SU-DHL-6 (cell line): ENCODE measurements around the gene CNTN5.
"Not testable (repeated sequence)": the region's sequence is repeated elsewhere in the genome, so short reads cannot be mapped to it uniquely, and the experiment has no call there.

Source experiments
- H2AFZ ChIP-seq: fragments of 200-600 bp; sonication (generic); 2 replicates; pipeline ENCODE4 v1.6.1; 2014; ENCODE audit warnings: low read depth, mild to moderate bottlenecking, moderate library complexity, mixed read lengths, antibody characterized with exemption, low read length; ENCODE audit not compliant: severe bottlenecking
- H3F3A ChIP-seq: fragments of 200-600 bp; shearing (Covaris generic); 2 replicates; pipeline ENCODE4 v1.6.0; 2016; ENCODE audit warnings: antibody characterized with exemption, mild to moderate bottlenecking; ENCODE audit not compliant: insufficient read depth
- H3K27ac ChIP-seq: fragments of 200-600 bp; sonication (generic); 2 replicates; pipeline ENCODE4 v1.5.1; 2016; ENCODE audit warnings: low read depth, mild to moderate bottlenecking, low read length, moderate library complexity, mixed read lengths
- H3K27me3 ChIP-seq: fragments of 200-600 bp; sonication (generic), shearing (Covaris generic); 2 replicates; pipeline ENCODE4 v1.6.0; 2014; ENCODE audit warnings: mild to moderate bottlenecking, low read length
- H3K36me3 ChIP-seq: fragments of 200-600 bp; sonication (generic); 2 replicates; pipeline ENCODE4 v1.6.1; 2014; ENCODE audit warnings: mild to moderate bottlenecking, low read length, mixed read lengths
- H3K4me2 ChIP-seq: fragments of 300-600, 200-600 bp; shearing (Covaris generic), sonication (generic); 2 replicates; pipeline ENCODE4 v1.6.0; 2014; ENCODE audit warnings: low read length, low read depth, mild to moderate bottlenecking; ENCODE audit not compliant: poor library complexity, severe bottlenecking
- H3K4me3 ChIP-seq: fragments of 200-600 bp; sonication (generic); 2 replicates; pipeline ENCODE4 v1.5.1; 2014; ENCODE audit warnings: antibody characterized with exemption, low read length, mild to moderate bottlenecking, mixed read lengths; ENCODE audit not compliant: insufficient read depth, poor library complexity, severe bottlenecking
- H3K79me2 ChIP-seq: fragments of 200-600 bp; sonication (generic); 2 replicates; pipeline ENCODE4 v1.6.1; 2014; ENCODE audit warnings: mild to moderate bottlenecking, low read length, moderate library complexity; ENCODE audit not compliant: insufficient read depth
- H3K9ac ChIP-seq: fragments of 200-600 bp; sonication (generic); 2 replicates; pipeline ENCODE4 v1.7.0; 2014; ENCODE audit warnings: mild to moderate bottlenecking, low read length
- H3K9me2 ChIP-seq: fragments of 200-600 bp; sonication (generic); replicated peaks from 2 replicates; pipeline ENCODE4 v1.6.1; 2014; ENCODE audit warnings: low read length; ENCODE audit not compliant: insufficient read depth
- H3K9me3 ChIP-seq: fragments of 200-600 bp; sonication (generic); 2 replicates; pipeline ENCODE4 v1.6.1; 2014; ENCODE audit warnings: low read length, mixed read lengths; ENCODE audit not compliant: insufficient read depth
- H4K20me1 ChIP-seq: fragments of 200-600 bp; sonication (generic); 2 replicates; pipeline ENCODE4 v1.6.1; 2014; ENCODE audit warnings: low read depth, mild to moderate bottlenecking, antibody characterized with exemption, low read length, moderate library complexity, mixed read lengths
- CTCF ChIP-seq: fragments of 200-600 bp; sonication (generic); IDR thresholded peaks from one replicate; pipeline ENCODE4 v1.5.1; 2017; ENCODE audit warnings: antibody characterized with exemption, mild to moderate bottlenecking, low read length, moderate library complexity; ENCODE audit not compliant: insufficient read depth, poor library complexity, severe bottlenecking
- EZH2phosphoT487 ChIP-seq: fragments of 200-600 bp; sonication (generic), shearing (Covaris generic); conservative IDR thresholded peaks from 2 replicates; pipeline ENCODE4 v1.6.1; 2018; ENCODE audit warnings: mild to moderate bottlenecking, antibody characterized with exemption, low read length, moderate library complexity, mixed read lengths

Gene CNTN5

GRCh38 chr11:99814738-99815137, 794.0 kb downstream of the CNTN5 start:
- Histone ChIP-seq H3K27me3 (no peaks in the 10 kb centered on the region), H3K9ac (no peak overlapping the region), H3F3A (no peaks in the 10 kb centered on the region), H3K9me2 (no peaks in the 10 kb centered on the region), H3K4me3 (no peak overlapping the region), H3K4me2 (no peak overlapping the region), H4K20me1 (no peaks in the 10 kb centered on the region), H3K79me2 (no peaks in the 10 kb centered on the region), H3K36me3 (no peaks in the 10 kb centered on the region), H3K9me3 (no peaks in the 10 kb centered on the region), H2AFZ (no peak overlapping the region), H3K27ac (no peak overlapping the region)
- TF ChIP-seq EZH2phosphoT487 (no peak), CTCF (no peak)

- TF ChIP-seq CTCF (no peak), EZH2phosphoT487 (no peak)
Measured at GRCh38 chr11:99818991-99819390, 798.2 kb downstream of the CNTN5 start.

GRCh38 chr11:99822846-99823565, 802.3 kb downstream of the CNTN5 start:
- Histone ChIP-seq H3F3A (no peaks in the 10 kb centered on the region), H2AFZ (no peak overlapping the region), H3K36me3 (no peaks in the 10 kb centered on the region), H3K4me3 (no peak overlapping the region), H3K27me3 (no peaks in the 10 kb centered on the region), H3K4me2 (no peak overlapping the region), H3K9me3 (no peaks in the 10 kb centered on the region), H3K27ac (no peak overlapping the region), H3K9me2 (no peaks in the 10 kb centered on the region), H3K9ac (no peak overlapping the region), H3K79me2 (no peaks in the 10 kb centered on the region), H4K20me1 (0 out of 2 replicates have a peak, but pooled peaks cover 3% of the 10 kb centered on the region)
- TF ChIP-seq EZH2phosphoT487 (no peak), CTCF (no peak)

More at GRCh38 chr11:99818991-99819390, 798.2 kb downstream of the CNTN5 start:
- Histone ChIP-seq H3K4me3 (no peak overlapping the region), H3K9me3 (no peaks in the 10 kb centered on the region), H3F3A (no peaks in the 10 kb centered on the region), H3K27me3 (no peaks in the 10 kb centered on the region), H3K36me3 (no peaks in the 10 kb centered on the region), H3K9me2 (no peaks in the 10 kb centered on the region), H3K79me2 (no peaks in the 10 kb centered on the region), H3K4me2 (no peak overlapping the region), H2AFZ (no peak overlapping the region), H3K27ac (no peak overlapping the region), H3K9ac (no peak overlapping the region), H4K20me1 (no peaks in the 10 kb centered on the region)

GRCh38 chr11:99836739-99837138, 816.0 kb downstream of the CNTN5 start:
- not testable (repeated sequence) for H3K36me3 ChIP-seq, H3K9ac ChIP-seq, H3K4me2 ChIP-seq, H3K4me3 ChIP-seq, H3K9me2 ChIP-seq, H4K20me1 ChIP-seq, H3F3A ChIP-seq, H3K27ac ChIP-seq, H2AFZ ChIP-seq, H3K27me3 ChIP-seq, H3K9me3 ChIP-seq, H3K79me2 ChIP-seq
